HepG2 (cell line): ENCODE measurements around the gene FKBP14. TPM values are rescaled to one million over a fixed set of nuclear protein-coding genes. Genes with fewer than 3 reads are reported as not detected.

Experiments used
- ARNT2 ChIP-seq: sonication (generic); formaldehyde crosslinking; IDR thresholded peaks from 2 replicates; pipeline ENCODE4 v1.8.0; 2022; ENCODE audit warnings: mild to moderate bottlenecking, low read depth, missing genetic modification reagents, moderate library complexity
- BHLHE40 ChIP-seq: IDR thresholded peaks from 2 replicates; pipeline ENCODE4 v1.6.1; 2011; ENCODE audit warnings: low read length, improper control_type of control experiment
- HHEX ChIP-seq: IDR thresholded peaks from 2 replicates; pipeline ENCODE4 v1.6.1; 2016; ENCODE audit warnings: control low read depth
- HNRNPUL1 ChIP-seq: fragments of 200-400 bp; formaldehyde crosslinking; IDR thresholded peaks from 2 replicates; pipeline ENCODE4 v1.6.1; 2017; ENCODE audit warnings: low read depth, mild to moderate bottlenecking, low read length, moderate library complexity
- MXI1 ChIP-seq: IDR thresholded peaks from 3 replicates; pipeline ENCODE4 v1.6.1; 2012; ENCODE audit warnings: low read depth, low read length, inconsistent platforms, borderline replicate concordance
- NCOR1 ChIP-seq: fragments of 200-600 bp; sonication (generic); IDR thresholded peaks from 2 replicates; pipeline ENCODE4 v1.7.0; 2017; ENCODE audit warnings: antibody characterized with exemption, low read length, borderline replicate concordance
- NFE2L1 ChIP-seq: sonication (generic); formaldehyde crosslinking; IDR thresholded peaks from 2 replicates; pipeline ENCODE4 v1.4.0; 2020; ENCODE audit warnings: missing genetic modification reagents, mild to moderate bottlenecking, borderline replicate concordance
- PHF21A ChIP-seq: sonication (generic); formaldehyde crosslinking; IDR thresholded peaks from 2 replicates; pipeline ENCODE4 v1.5.0; 2020; ENCODE audit warnings: mild to moderate bottlenecking, missing genetic modification reagents
- SRF ChIP-seq: IDR thresholded peaks from 2 replicates; pipeline ENCODE4 v1.6.1; 2011; ENCODE audit warnings: mild to moderate bottlenecking, low read depth, low read length, moderate library complexity
- ZNF253 ChIP-seq: sonication (generic); formaldehyde crosslinking; IDR thresholded peaks from 2 replicates; pipeline ENCODE4 v1.8.0; 2022; ENCODE audit warnings: mild to moderate bottlenecking, missing genetic modification reagents, borderline replicate concordance
- ZNF652 ChIP-seq: IDR thresholded peaks from 2 replicates; pipeline ENCODE4 v1.6.1; 2016; ENCODE audit warnings: low read depth, borderline replicate concordance
- polyA plus RNA-seq, 8 experiments: library from polyadenylated mRNA; depleted of rRNA in 3 of 8; stranded (reverse) in 7 of 8; unstranded in 1 of 8; fragments of >200 nt; fragmentation: Illumina TruSeq in 4 of 8; extraction: Trizol in 4 of 8; gene quantifications; 2 replicates each; pipeline versions ENCODE4 v1.2.1 to v1.2.3, GENCODE V29; 2011 to 2016; ENCODE audit warnings: low read depth in 4 of 8, missing spikeins in 1 of 8, mixed read lengths in 1 of 8; ENCODE audit not compliant: insufficient read depth in 1 of 8
- total RNA-seq, 5 experiments: library from RNA; depleted of rRNA; stranded (reverse); fragments of >200 nt; fragmentation: Illumina TruSeq; extraction: Trizol; gene quantifications; 2 replicates each; pipeline ENCODE4 v1.2.3, GENCODE V29; 2016; ENCODE audit warnings: low read depth in 1 of 5
- TF ChIP-seq, protein P1 (sequence below): sonication (generic); formaldehyde crosslinking; IDR thresholded peaks from 2 replicates; pipeline ENCODE4 v1.4.0; 2020; ENCODE audit warnings: missing genetic modification reagents
- TF ChIP-seq, protein P2 (sequence below): sonication (generic); formaldehyde crosslinking; IDR thresholded peaks from 2 replicates; pipeline ENCODE4 v1.5.1; 2020; ENCODE audit warnings: mild to moderate bottlenecking, missing genetic modification reagents, borderline replicate concordance
- TF ChIP-seq, protein P3 (sequence below): sonication (generic); formaldehyde crosslinking; IDR thresholded peaks from 2 replicates; pipeline ENCODE4 v1.4.0; 2020; ENCODE audit warnings: mild to moderate bottlenecking, missing genetic modification reagents
- TF ChIP-seq, protein P4 (sequence below): sonication (generic); formaldehyde crosslinking; IDR thresholded peaks from 2 replicates; pipeline ENCODE4 v1.5.0; 2020; ENCODE audit warnings: mild to moderate bottlenecking, missing genetic modification reagents
- TF ChIP-seq, protein P5 (sequence below): sonication (generic); formaldehyde crosslinking; IDR thresholded peaks from 2 replicates; pipeline ENCODE4 v1.5.1; 2020; ENCODE audit warnings: mild to moderate bottlenecking, missing genetic modification reagents, moderate library complexity

Gene FKBP14
- total and polyA plus RNA-seq, 2 of the 13 experiments (the other 11 are each of a cell fraction or from before 2014, with no cell fraction given): 20.0 to 32.3 TPM

DNA sequence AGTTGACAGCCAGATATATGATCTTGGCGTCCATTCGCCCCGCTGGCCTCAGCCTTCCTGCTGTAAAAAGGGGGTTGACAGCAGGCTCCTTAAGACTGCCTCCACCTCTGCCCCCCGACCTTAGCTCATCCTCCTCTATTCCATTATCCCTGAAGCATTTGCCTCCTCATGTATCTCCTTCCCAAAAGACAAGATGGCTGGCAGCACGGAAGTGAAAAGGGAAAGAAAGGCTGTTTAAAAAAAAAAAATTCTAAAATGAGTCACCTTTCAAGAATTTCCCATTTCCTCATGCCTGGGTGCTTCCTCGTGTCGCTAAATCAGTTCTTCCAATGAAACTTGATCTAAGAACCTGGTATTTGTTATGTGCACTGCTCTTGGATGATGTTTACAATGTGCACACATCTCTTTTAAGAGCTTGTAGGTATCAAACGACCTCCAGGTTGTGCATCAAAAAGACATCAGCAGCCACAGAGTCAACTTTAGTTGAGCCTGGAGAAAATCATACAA, 38.6 kb downstream of the FKBP14 start (continued):
- TF ChIP-seq, protein P1, sequence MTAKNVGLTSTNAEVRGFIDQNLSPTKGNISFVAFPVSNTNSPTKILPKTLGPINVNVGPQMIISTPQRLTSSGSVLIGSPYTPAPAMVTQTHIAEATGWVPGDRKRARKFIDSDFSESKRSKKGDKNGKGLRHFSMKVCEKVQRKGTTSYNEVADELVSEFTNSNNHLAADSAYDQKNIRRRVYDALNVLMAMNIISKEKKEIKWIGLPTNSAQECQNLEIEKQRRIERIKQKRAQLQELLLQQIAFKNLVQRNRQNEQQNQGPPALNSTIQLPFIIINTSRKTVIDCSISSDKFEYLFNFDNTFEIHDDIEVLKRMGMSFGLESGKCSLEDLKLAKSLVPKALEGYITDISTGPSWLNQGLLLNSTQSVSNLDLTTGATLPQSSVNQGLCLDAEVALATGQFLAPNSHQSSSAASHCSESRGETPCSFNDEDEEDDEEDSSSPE (CRISPR knock-in tag): no peak
- TF ChIP-seq BHLHE40 (0 out of 2 replicates have a peak, but pooled peaks have one; percentile 16), MXI1 (peak; percentile 71; the same call in 2 of the 3 replicates), SRF (no peak), ZNF652 (CRISPR knock-in tag) (no peak), ARNT2 (CRISPR knock-in tag) (no peak), PHF21A (CRISPR knock-in tag) (peak; percentile 32; the same call in 1 of the 2 replicates), ZNF253 (no peak), NFE2L1 (CRISPR knock-in tag) (no peak), NCOR1 (no peak), HHEX (CRISPR knock-in tag) (0 out of 2 replicates have a peak, but pooled peaks have one; percentile 12), HNRNPUL1 (no peak)
- TF ChIP-seq, protein P2, sequence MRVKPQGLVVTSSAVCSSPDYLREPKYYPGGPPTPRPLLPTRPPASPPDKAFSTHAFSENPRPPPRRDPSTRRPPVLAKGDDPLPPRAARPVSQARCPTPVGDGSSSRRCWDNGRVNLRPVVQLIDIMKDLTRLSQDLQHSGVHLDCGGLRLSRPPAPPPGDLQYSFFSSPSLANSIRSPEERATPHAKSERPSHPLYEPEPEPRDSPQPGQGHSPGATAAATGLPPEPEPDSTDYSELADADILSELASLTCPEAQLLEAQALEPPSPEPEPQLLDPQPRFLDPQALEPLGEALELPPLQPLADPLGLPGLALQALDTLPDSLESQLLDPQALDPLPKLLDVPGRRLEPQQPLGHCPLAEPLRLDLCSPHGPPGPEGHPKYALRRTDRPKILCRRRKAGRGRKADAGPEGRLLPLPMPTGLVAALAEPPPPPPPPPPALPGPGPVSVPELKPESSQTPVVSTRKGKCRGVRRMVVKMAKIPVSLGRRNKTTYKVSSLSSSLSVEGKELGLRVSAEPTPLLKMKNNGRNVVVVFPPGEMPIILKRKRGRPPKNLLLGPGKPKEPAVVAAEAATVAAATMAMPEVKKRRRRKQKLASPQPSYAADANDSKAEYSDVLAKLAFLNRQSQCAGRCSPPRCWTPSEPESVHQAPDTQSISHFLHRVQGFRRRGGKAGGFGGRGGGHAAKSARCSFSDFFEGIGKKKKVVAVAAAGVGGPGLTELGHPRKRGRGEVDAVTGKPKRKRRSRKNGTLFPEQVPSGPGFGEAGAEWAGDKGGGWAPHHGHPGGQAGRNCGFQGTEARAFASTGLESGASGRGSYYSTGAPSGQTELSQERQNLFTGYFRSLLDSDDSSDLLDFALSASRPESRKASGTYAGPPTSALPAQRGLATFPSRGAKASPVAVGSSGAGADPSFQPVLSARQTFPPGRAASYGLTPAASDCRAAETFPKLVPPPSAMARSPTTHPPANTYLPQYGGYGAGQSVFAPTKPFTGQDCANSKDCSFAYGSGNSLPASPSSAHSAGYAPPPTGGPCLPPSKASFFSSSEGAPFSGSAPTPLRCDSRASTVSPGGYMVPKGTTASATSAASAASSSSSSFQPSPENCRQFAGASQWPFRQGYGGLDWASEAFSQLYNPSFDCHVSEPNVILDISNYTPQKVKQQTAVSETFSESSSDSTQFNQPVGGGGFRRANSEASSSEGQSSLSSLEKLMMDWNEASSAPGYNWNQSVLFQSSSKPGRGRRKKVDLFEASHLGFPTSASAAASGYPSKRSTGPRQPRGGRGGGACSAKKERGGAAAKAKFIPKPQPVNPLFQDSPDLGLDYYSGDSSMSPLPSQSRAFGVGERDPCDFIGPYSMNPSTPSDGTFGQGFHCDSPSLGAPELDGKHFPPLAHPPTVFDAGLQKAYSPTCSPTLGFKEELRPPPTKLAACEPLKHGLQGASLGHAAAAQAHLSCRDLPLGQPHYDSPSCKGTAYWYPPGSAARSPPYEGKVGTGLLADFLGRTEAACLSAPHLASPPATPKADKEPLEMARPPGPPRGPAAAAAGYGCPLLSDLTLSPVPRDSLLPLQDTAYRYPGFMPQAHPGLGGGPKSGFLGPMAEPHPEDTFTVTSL (CRISPR knock-in tag): no peak
- TF ChIP-seq, protein P3, sequence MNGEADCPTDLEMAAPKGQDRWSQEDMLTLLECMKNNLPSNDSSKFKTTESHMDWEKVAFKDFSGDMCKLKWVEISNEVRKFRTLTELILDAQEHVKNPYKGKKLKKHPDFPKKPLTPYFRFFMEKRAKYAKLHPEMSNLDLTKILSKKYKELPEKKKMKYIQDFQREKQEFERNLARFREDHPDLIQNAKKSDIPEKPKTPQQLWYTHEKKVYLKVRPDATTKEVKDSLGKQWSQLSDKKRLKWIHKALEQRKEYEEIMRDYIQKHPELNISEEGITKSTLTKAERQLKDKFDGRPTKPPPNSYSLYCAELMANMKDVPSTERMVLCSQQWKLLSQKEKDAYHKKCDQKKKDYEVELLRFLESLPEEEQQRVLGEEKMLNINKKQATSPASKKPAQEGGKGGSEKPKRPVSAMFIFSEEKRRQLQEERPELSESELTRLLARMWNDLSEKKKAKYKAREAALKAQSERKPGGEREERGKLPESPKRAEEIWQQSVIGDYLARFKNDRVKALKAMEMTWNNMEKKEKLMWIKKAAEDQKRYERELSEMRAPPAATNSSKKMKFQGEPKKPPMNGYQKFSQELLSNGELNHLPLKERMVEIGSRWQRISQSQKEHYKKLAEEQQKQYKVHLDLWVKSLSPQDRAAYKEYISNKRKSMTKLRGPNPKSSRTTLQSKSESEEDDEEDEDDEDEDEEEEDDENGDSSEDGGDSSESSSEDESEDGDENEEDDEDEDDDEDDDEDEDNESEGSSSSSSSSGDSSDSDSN (CRISPR knock-in tag): no peak
- TF ChIP-seq, protein P4, sequence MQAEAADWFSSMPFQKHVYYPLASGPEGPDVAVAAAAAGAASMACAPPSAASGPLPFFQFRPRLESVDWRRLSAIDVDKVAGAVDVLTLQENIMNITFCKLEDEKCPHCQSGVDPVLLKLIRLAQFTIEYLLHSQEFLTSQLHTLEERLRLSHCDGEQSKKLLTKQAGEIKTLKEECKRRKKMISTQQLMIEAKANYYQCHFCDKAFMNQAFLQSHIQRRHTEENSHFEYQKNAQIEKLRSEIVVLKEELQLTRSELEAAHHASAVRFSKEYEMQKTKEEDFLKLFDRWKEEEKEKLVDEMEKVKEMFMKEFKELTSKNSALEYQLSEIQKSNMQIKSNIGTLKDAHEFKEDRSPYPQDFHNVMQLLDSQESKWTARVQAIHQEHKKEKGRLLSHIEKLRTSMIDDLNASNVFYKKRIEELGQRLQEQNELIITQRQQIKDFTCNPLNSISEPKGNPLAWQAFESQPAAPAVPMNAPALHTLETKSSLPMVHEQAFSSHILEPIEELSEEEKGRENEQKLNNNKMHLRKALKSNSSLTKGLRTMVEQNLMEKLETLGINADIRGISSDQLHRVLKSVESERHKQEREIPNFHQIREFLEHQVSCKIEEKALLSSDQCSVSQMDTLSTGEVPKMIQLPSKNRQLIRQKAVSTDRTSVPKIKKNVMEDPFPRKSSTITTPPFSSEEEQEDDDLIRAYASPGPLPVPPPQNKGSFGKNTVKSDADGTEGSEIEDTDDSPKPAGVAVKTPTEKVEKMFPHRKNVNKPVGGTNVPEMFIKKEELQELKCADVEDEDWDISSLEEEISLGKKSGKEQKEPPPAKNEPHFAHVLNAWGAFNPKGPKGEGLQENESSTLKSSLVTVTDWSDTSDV (CRISPR knock-in tag): no peak
- TF ChIP-seq, protein P5, sequence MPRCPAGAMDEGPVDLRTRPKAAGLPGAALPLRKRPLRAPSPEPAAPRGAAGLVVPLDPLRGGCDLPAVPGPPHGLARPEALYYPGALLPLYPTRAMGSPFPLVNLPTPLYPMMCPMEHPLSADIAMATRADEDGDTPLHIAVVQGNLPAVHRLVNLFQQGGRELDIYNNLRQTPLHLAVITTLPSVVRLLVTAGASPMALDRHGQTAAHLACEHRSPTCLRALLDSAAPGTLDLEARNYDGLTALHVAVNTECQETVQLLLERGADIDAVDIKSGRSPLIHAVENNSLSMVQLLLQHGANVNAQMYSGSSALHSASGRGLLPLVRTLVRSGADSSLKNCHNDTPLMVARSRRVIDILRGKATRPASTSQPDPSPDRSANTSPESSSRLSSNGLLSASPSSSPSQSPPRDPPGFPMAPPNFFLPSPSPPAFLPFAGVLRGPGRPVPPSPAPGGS: no peak
